ENCODE results near the gene HRH1.
"Not testable (repeated sequence)": the region's sequence is repeated elsewhere in the genome, so short reads cannot be mapped to it uniquely, and the experiment has no call there.

HRH1 gene

DNA sequence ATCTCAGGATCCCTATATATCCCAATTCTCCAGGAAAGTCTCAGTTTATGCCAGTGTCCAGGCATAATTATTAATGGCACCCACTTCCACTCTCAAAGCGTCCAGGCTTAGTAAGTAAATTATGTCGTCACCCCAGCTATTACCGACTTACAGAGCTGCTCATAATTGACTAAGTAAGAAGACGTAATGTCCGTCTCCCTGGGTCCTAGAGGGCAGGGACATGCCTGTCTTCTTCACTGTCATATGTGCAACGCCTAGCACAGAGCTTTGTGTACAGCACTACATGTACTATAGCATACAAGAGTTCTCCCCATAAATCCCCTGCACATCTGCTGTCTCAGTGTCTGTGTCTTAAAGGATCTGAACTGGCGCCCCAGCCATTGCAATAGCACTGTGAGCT lies 23.9 kb upstream of the HRH1 start:
- Histone ChIP-seq H3K36me3 (ENCODE audit: control insufficient read depth in 2 of 2, insufficient read depth in 2 of 2, low read length in 2 of 2) (no peaks in the 10 kb centered on the region), H3K27ac (ENCODE audit: low read length) (no peak overlapping the region), H3K9me3 (ENCODE audit: control insufficient read depth in 2 of 2, low read length in 2 of 2) (no peaks in the 10 kb centered on the region), H3K4me3 (ENCODE audit: low read length in 2 of 2) (no peak overlapping the region), H3K4me1 (ENCODE audit: control insufficient read depth, insufficient read depth, low read length) (no peaks in the 10 kb centered on the region), H3K27me3 (ENCODE audit: control insufficient read depth in 1 of 2, insufficient read depth in 2 of 2, low read length in 2 of 2) (no peaks in the 10 kb centered on the region), H3K9ac (ENCODE audit: low read length in 2 of 2) (no peak overlapping the region)

DNA sequence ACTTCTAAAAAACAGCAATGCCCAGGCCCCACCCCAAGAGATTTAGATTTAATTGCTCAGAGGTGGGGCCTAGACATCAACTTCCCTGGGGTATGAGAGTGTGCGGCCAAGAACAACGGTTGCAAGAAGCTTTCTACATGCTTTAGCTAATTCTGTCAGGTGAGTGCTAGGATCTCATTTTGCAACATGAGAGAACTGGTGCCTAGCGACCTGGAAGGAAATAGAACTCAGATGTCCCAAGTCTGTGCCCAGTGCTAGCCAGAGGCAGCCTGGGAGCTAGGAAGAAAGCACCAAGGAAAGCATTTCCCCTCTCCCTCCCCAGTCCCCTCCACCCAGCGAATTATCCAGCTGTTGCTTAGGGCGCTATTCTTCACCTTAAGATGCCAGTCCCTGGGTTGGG lies 22.9 kb upstream of the HRH1 start:
- H3K36me3 ChIP-seq (ENCODE audit: control insufficient read depth in 2 of 2, insufficient read depth in 2 of 2, low read length in 2 of 2): no peaks in the 10 kb centered on the region
- H3K9ac ChIP-seq (ENCODE audit: low read length in 2 of 2): no peak overlapping the region
- H3K27ac ChIP-seq (ENCODE audit: low read length): no peak overlapping the region
- H3K4me3 ChIP-seq (ENCODE audit: low read length in 2 of 2): no peak overlapping the region
- H3K9me3 ChIP-seq (ENCODE audit: control insufficient read depth in 2 of 2, low read length in 2 of 2): no peaks in the 10 kb centered on the region
- H3K4me1 ChIP-seq (ENCODE audit: control insufficient read depth, insufficient read depth, low read length): peaks cover 3% of the 10 kb centered on the region
- H3K27me3 ChIP-seq (ENCODE audit: control insufficient read depth in 1 of 2, insufficient read depth in 2 of 2, low read length in 2 of 2): no peaks in the 10 kb centered on the region

DNA sequence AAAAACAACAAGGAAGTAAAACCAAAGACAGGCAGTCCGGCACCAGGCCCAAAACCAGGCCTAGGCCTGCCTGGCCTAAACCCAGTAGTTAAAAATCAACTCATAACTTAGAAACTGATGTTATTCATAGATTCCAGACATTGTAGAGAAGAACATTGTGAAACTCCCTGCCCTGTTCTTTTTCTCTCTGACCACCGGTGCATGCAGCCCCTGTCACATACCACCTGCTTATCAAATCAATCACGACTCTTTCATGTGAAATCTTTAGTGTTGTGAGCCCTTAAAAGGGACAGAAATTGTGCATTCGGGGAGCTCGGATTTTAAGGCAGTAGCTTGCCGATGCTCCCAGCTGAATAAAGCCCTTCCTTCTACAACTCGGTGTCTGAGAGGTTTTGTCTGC lies 22.4 kb upstream of the HRH1 start:
- H3K9ac ChIP-seq (ENCODE audit: low read length in 2 of 2); H3K36me3 ChIP-seq (ENCODE audit: control insufficient read depth in 2 of 2, insufficient read depth in 2 of 2, low read length in 2 of 2); H3K9me3 ChIP-seq (ENCODE audit: control insufficient read depth in 2 of 2, low read length in 2 of 2); H3K4me3 ChIP-seq (ENCODE audit: low read length in 2 of 2); H3K4me1 ChIP-seq (ENCODE audit: control insufficient read depth, insufficient read depth, low read length); H3K27me3 ChIP-seq (ENCODE audit: control insufficient read depth in 1 of 2, insufficient read depth in 2 of 2, low read length in 2 of 2); H3K27ac ChIP-seq (ENCODE audit: low read length): not testable (repeated sequence)

DNA sequence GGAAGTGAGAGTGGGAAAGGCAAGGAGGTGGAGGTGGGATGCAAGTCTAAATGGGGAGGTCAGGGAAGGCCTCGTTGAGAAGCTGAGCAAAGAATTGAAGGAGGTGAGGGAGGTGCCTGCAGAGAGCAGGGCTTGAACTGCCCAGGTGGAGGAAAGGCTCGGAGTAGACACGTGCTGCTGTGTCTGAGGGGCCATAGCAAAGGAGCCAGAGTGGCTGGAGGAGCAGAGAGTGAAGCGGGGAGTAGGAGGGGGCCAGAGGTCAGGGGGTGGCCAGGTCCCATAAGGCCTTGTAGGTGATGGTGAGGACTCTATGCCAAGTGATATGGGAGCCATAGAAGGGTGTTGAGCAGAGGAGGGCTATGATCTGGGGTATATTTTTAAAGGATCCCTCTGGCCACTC lies 21.4 kb upstream of the HRH1 start:
- no peak overlapping the region for H3K9ac ChIP-seq (ENCODE audit: low read length in 2 of 2)
- H3K36me3 ChIP-seq (ENCODE audit: control insufficient read depth in 2 of 2, insufficient read depth in 2 of 2, low read length in 2 of 2): no peaks in the 10 kb centered on the region
- H3K9me3 ChIP-seq (ENCODE audit: control insufficient read depth in 2 of 2, low read length in 2 of 2): no peaks in the 10 kb centered on the region
- H3K27me3 ChIP-seq (ENCODE audit: control insufficient read depth in 1 of 2, insufficient read depth in 2 of 2, low read length in 2 of 2): no peaks in the 10 kb centered on the region
- no peak overlapping the region for H3K4me3 ChIP-seq (ENCODE audit: low read length in 2 of 2)
- H3K4me1 ChIP-seq (ENCODE audit: control insufficient read depth, insufficient read depth, low read length): peaks cover 3% of the 10 kb centered on the region
- H3K27ac ChIP-seq (ENCODE audit: low read length): no peak overlapping the region

DNA sequence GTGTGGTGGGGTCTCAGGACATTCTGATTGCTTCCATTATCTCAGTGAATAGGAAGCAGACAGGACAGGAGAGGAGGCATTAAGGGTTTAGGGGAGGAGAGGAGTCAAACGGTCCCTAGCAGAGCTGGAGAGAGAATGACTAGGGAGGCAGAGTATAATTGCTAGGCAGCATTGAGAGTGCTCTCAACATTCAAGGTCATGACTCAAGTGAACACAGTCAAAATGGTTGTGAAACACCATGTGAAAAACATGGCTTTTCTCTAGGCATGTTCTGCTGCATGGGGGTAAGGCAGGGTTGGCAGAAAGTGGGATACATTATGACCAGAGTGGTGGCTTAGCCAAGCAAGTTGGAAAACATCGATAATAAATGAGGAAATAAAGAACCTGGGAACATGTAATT lies 19.5 kb upstream of the HRH1 start:
- no peaks in the 10 kb centered on the region for H3K36me3 ChIP-seq (ENCODE audit: control insufficient read depth in 2 of 2, insufficient read depth in 2 of 2, low read length in 2 of 2)
- H3K4me1 ChIP-seq (ENCODE audit: control insufficient read depth, insufficient read depth, low read length): peaks cover 3% of the 10 kb centered on the region
- H3K27ac ChIP-seq (ENCODE audit: low read length): no peak overlapping the region
- no peak overlapping the region for H3K4me3 ChIP-seq (ENCODE audit: low read length in 2 of 2)
- H3K9me3 ChIP-seq (ENCODE audit: control insufficient read depth in 2 of 2, low read length in 2 of 2): no peaks in the 10 kb centered on the region
- no peaks in the 10 kb centered on the region for H3K27me3 ChIP-seq (ENCODE audit: control insufficient read depth in 1 of 2, insufficient read depth in 2 of 2, low read length in 2 of 2)
- H3K9ac ChIP-seq (ENCODE audit: low read length in 2 of 2): no peak overlapping the region

DNA sequence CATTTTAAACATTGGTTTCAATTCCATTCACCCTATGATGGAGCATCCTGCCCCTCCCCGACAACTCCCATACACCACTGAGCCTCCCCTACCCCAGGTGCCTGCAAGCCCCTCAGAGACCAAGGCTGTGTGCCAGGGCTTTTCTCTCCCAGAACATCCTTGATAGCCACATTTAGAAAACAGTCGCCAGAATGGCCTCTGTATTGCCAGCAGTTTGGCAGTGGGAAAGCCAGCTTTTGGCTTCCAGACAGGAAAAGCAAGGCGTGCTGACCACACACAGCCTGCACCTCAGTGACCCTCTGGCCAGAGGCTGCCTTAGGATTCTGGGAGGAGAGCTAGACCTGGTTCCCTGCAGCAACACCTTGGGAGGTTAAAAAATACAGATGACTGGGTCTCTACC lies 18.2 kb upstream of the HRH1 start:
- H3K36me3 ChIP-seq (ENCODE audit: control insufficient read depth in 2 of 2, insufficient read depth in 2 of 2, low read length in 2 of 2): no peaks in the 10 kb centered on the region
- H3K9ac ChIP-seq (ENCODE audit: low read length in 2 of 2): peak overlapping the region in 1 of 2 donors; percentile 24
- H3K4me3 ChIP-seq (ENCODE audit: low read length in 2 of 2): no peak overlapping the region
- H3K9me3 ChIP-seq (ENCODE audit: control insufficient read depth in 2 of 2, low read length in 2 of 2): no peaks in the 10 kb centered on the region
- no peak overlapping the region for H3K27ac ChIP-seq (ENCODE audit: low read length)
- peaks cover 6% of the 10 kb centered on the region for H3K4me1 ChIP-seq (ENCODE audit: control insufficient read depth, insufficient read depth, low read length)
- no peaks in the 10 kb centered on the region for H3K27me3 ChIP-seq (ENCODE audit: control insufficient read depth in 1 of 2, insufficient read depth in 2 of 2, low read length in 2 of 2)

GRCh38 chr3:11136830-11137626 lies 17.3 kb upstream of the HRH1 start:
- Histone ChIP-seq H3K9ac (ENCODE audit: low read length in 2 of 2) (peak overlapping the region; percentile 29 to 71), H3K27me3 (ENCODE audit: control insufficient read depth in 1 of 2, insufficient read depth in 2 of 2, low read length in 2 of 2) (no peaks in the 10 kb centered on the region), H3K9me3 (ENCODE audit: control insufficient read depth in 2 of 2, low read length in 2 of 2) (no peaks in the 10 kb centered on the region), H3K4me3 (ENCODE audit: low read length in 2 of 2) (peak overlapping the region; percentile 35 to 72), H3K4me1 (ENCODE audit: control insufficient read depth, insufficient read depth, low read length) (peaks cover 6% of the 10 kb centered on the region), H3K27ac (ENCODE audit: low read length) (peak overlapping the region; percentile 55), H3K36me3 (ENCODE audit: control insufficient read depth in 2 of 2, insufficient read depth in 2 of 2, low read length in 2 of 2) (no peaks in the 10 kb centered on the region)

GRCh38 chr3:11137627-11137959 lies 16.7 kb upstream of the HRH1 start:
- H3K9me3 ChIP-seq (ENCODE audit: control insufficient read depth in 2 of 2, low read length in 2 of 2): no peaks in the 10 kb centered on the region
- no peaks in the 10 kb centered on the region for H3K27me3 ChIP-seq (ENCODE audit: control insufficient read depth in 1 of 2, insufficient read depth in 2 of 2, low read length in 2 of 2)
- peak overlapping the region in 1 of 2 donors; percentile 71 for H3K9ac ChIP-seq (ENCODE audit: low read length in 2 of 2)
- no peak overlapping the region for H3K27ac ChIP-seq (ENCODE audit: low read length)
- H3K4me1 ChIP-seq (ENCODE audit: control insufficient read depth, insufficient read depth, low read length): peaks cover 6% of the 10 kb centered on the region
- no peak overlapping the region for H3K4me3 ChIP-seq (ENCODE audit: low read length in 2 of 2)
- H3K36me3 ChIP-seq (ENCODE audit: control insufficient read depth in 2 of 2, insufficient read depth in 2 of 2, low read length in 2 of 2): no peaks in the 10 kb centered on the region

DNA sequence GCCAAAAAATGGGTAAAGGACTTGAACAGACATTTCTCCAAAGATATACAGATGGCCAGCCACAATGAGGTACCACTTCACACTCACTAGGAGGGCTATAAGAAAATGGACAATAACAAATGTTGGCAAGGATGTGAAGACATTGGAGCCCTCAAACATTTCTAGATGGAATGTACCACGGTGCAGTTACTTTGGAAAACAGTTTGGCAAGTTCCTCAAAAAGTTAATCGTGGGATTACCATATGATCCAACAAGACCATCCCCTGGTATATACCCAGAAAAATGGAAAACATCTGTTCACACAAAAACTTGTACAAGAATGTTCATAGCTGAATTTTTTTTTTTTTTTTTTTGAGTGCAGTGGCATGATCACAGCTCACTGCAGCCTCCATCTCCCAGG lies 15.9 kb upstream of the HRH1 start:
- no peak overlapping the region for H3K27ac ChIP-seq (ENCODE audit: low read length)
- H3K36me3 ChIP-seq (ENCODE audit: control insufficient read depth in 2 of 2, insufficient read depth in 2 of 2, low read length in 2 of 2): no peaks in the 10 kb centered on the region
- H3K4me1 ChIP-seq (ENCODE audit: control insufficient read depth, insufficient read depth, low read length): peaks cover 6% of the 10 kb centered on the region
- H3K27me3 ChIP-seq (ENCODE audit: control insufficient read depth in 1 of 2, insufficient read depth in 2 of 2, low read length in 2 of 2): no peaks in the 10 kb centered on the region
- H3K9ac ChIP-seq (ENCODE audit: low read length in 2 of 2): no peak overlapping the region
- no peak overlapping the region for H3K4me3 ChIP-seq (ENCODE audit: low read length in 2 of 2)
- H3K9me3 ChIP-seq (ENCODE audit: control insufficient read depth in 2 of 2, low read length in 2 of 2): no peaks in the 10 kb centered on the region

GRCh38 chr3:11140030-11140712 lies 14.1 kb upstream of the HRH1 start:
- Histone ChIP-seq H3K27me3 (ENCODE audit: control insufficient read depth in 1 of 2, insufficient read depth in 2 of 2, low read length in 2 of 2) (no peaks in the 10 kb centered on the region), H3K27ac (ENCODE audit: low read length) (no peak overlapping the region), H3K4me1 (ENCODE audit: control insufficient read depth, insufficient read depth, low read length) (peaks cover 6% of the 10 kb centered on the region), H3K9ac (ENCODE audit: low read length in 2 of 2) (no peak overlapping the region), H3K9me3 (ENCODE audit: control insufficient read depth in 2 of 2, low read length in 2 of 2) (no peaks in the 10 kb centered on the region), H3K36me3 (ENCODE audit: control insufficient read depth in 2 of 2, insufficient read depth in 2 of 2, low read length in 2 of 2) (no peaks in the 10 kb centered on the region), H3K4me3 (ENCODE audit: low read length in 2 of 2) (no peak overlapping the region)

- H3K27ac ChIP-seq (ENCODE audit: low read length): no peak overlapping the region
- no peaks in the 10 kb centered on the region for H3K9me3 ChIP-seq (ENCODE audit: control insufficient read depth in 2 of 2, low read length in 2 of 2)
- no peak overlapping the region for H3K4me3 ChIP-seq (ENCODE audit: low read length in 2 of 2)
- no peaks in the 10 kb centered on the region for H3K36me3 ChIP-seq (ENCODE audit: control insufficient read depth in 2 of 2, insufficient read depth in 2 of 2, low read length in 2 of 2)
- H3K27me3 ChIP-seq (ENCODE audit: control insufficient read depth in 1 of 2, insufficient read depth in 2 of 2, low read length in 2 of 2): no peaks in the 10 kb centered on the region
- H3K9ac ChIP-seq (ENCODE audit: low read length in 2 of 2): no peak overlapping the region
- peaks cover 6% of the 10 kb centered on the region for H3K4me1 ChIP-seq (ENCODE audit: control insufficient read depth, insufficient read depth, low read length)
Measured at GRCh38 chr3:11140713-11141104, 13.6 kb upstream of the HRH1 start.

Data from stomach smooth muscle (tissue), 2 donors.